Stomach (tissue), 4 donors: ENCODE results near the gene TEX2.

Experiments used
- POLR2AphosphoS5 ChIP-seq, 3 donors: sonication (generic); formaldehyde crosslinking; IDR thresholded peaks; one replicate each; pipeline ENCODE4 v1.6.1; 2016; ENCODE audit warnings: antibody characterized with exemption in 3 of 3
- TF ChIP-seq, protein P1 (sequence below), 7 experiments: fragments of 450-650 bp in 4 of 7; fragments of 200-600 bp in 3 of 7; sonication (generic) in 3 of 7; IDR thresholded peaks; one replicate each; pipeline ENCODE4 v1.5.1; 2016 to 2019; ENCODE audit warnings: antibody characterized with exemption in 7 of 7, control low read depth in 2 of 7, mild to moderate bottlenecking in 1 of 7

DNA sequence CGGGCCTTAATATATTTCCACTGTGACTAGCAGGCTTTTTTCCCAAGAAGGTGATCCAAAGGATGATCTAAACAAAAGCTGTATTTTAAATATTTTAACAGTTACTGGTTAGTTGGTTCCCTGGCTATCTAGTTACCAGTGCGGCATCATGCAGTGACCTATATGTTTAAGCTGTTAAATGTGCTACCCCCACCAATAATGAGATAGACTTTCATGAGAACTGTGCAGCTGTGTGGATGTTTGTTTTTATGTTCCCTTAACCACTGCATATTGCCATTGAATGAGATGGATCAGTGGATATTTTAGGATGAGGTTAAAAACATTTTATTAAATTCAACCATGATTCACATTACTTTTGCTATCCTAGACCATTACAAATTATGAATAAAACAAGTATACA is 150.1 kb downstream of the TEX2 start:
- TF ChIP-seq POLR2AphosphoS5 (IDR thresholded peaks at IDR 0.05), result no peak
- TF ChIP-seq, protein P1, sequence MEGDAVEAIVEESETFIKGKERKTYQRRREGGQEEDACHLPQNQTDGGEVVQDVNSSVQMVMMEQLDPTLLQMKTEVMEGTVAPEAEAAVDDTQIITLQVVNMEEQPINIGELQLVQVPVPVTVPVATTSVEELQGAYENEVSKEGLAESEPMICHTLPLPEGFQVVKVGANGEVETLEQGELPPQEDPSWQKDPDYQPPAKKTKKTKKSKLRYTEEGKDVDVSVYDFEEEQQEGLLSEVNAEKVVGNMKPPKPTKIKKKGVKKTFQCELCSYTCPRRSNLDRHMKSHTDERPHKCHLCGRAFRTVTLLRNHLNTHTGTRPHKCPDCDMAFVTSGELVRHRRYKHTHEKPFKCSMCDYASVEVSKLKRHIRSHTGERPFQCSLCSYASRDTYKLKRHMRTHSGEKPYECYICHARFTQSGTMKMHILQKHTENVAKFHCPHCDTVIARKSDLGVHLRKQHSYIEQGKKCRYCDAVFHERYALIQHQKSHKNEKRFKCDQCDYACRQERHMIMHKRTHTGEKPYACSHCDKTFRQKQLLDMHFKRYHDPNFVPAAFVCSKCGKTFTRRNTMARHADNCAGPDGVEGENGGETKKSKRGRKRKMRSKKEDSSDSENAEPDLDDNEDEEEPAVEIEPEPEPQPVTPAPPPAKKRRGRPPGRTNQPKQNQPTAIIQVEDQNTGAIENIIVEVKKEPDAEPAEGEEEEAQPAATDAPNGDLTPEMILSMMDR (IDR thresholded peaks at IDR 0.05), result no peak
